H1 (cell line): ENCODE results near the gene PRODH2. TPM values are rescaled to one million over a fixed set of nuclear protein-coding genes. Genes with fewer than 3 reads are reported as not detected.

Experiments used
- CTCF ChIA-PET: fragments of 300-600 bp; sonication (Branson Sonifier 250); formaldehyde crosslinking; loops from one replicate; lab custom pipeline; 2021; ENCODE audit not compliant: partially characterized antibody; lab: Charles Lee
- POLR2A ChIA-PET: fragments of 300-600 bp; sonication (Branson Sonifier 250); formaldehyde crosslinking; loops from one replicate; lab custom pipeline; 2021; ENCODE audit warnings: inconsistent platforms; ENCODE audit not compliant: partially characterized antibody; lab: Charles Lee
- DNase-seq, 2 experiments: peaks; one replicate each; pipeline versions ENCODE4 v3.0.0 to v3.0.0-alpha.2; 2010 to 2022; ENCODE audit warnings: low spot score in 2 of 2, low read depth in 1 of 2, mixed read lengths in 1 of 2
- FAIRE-seq: peaks from 2 replicates; lab custom pipeline; 2011; peaks lifted over from hg19 to GRCh38; lab: Jason Lieb, UNC
- H2AFZ ChIP-seq: 2 replicates; pipeline ENCODE4 v1.8.1; 2012; ENCODE audit warnings: low read length, inconsistent platforms
- H2AK5ac ChIP-seq: 2 replicates; pipeline ENCODE4 v1.6.1; 2013; ENCODE audit warnings: low read depth, low read length
- H2BK120ac ChIP-seq: replicated peaks from 2 replicates; pipeline ENCODE3; 2013; ENCODE audit warnings: low read depth, low read length, inconsistent platforms
- H2BK12ac ChIP-seq: 2 replicates; pipeline ENCODE4 v1.6.1; 2013; ENCODE audit warnings: low read depth, low read length
- H2BK15ac ChIP-seq: 2 replicates; pipeline ENCODE4 v1.6.1; 2013; ENCODE audit warnings: low read length
- H2BK20ac ChIP-seq: 2 replicates; pipeline ENCODE4 v1.6.1; 2013; ENCODE audit warnings: low read length
- H2BK5ac ChIP-seq: 2 replicates; pipeline ENCODE4 v1.6.1; 2013; ENCODE audit warnings: low read depth, low read length
- H3K14ac ChIP-seq: 2 replicates; pipeline ENCODE4 v1.6.1; 2013; ENCODE audit warnings: inconsistent platforms; ENCODE audit not compliant: insufficient read length
- H3K18ac ChIP-seq: 2 replicates; pipeline ENCODE4 v1.6.1; 2013; ENCODE audit warnings: low read length; ENCODE audit errors: extremely low read depth
- H3K23ac ChIP-seq: 2 replicates; pipeline ENCODE4 v1.6.1; 2013; ENCODE audit warnings: inconsistent platforms; ENCODE audit not compliant: insufficient read length
- H3K23me2 ChIP-seq: 2 replicates; pipeline ENCODE4 v1.6.1; 2013; ENCODE audit warnings: low read depth, low read length
- H3K27ac ChIP-seq: 2 replicates; pipeline ENCODE4 v1.6.1; 2011; ENCODE audit warnings: low read depth, low read length, inconsistent platforms
- H3K27me3 ChIP-seq, 4 experiments: replicated peaks in 1 of 4; 1 replicate in 1 of 4; 2 replicates in 3 of 4; pipeline versions ENCODE4 v1.6.1 to v1.8.1; 2011 to 2013; ENCODE audit warnings: low read length in 3 of 4, mild to moderate bottlenecking in 3 of 4, inconsistent platforms in 2 of 4, mixed read lengths in 2 of 4, moderate library complexity in 1 of 4; ENCODE audit not compliant: control insufficient read depth in 3 of 4, insufficient read depth in 3 of 4; ENCODE audit errors: extremely low read depth in 1 of 4
- H3K36me3 ChIP-seq, 4 experiments: 2 replicates each; pipeline versions ENCODE4 v1.6.1 to v1.8.1; 2011 to 2013; ENCODE audit warnings: mild to moderate bottlenecking in 4 of 4, low read length in 3 of 4, moderate library complexity in 2 of 4, control low read depth in 1 of 4, inconsistent platforms in 1 of 4; ENCODE audit not compliant: insufficient read depth in 4 of 4, control insufficient read depth in 2 of 4
- H3K4ac ChIP-seq: replicated peaks from 2 replicates; pipeline ENCODE3; 2013; ENCODE audit warnings: low read length, low read depth, mixed read lengths, inconsistent platforms; ENCODE audit not compliant: insufficient read length
- H3K4me1 ChIP-seq, 4 experiments: replicated peaks in 1 of 4; 1 replicate in 1 of 4; 2 replicates in 3 of 4; pipeline versions ENCODE4 v1.6.1 to v1.8.1; 2011 to 2013; ENCODE audit warnings: low read length in 3 of 4, inconsistent platforms in 2 of 4, mixed read lengths in 1 of 4; ENCODE audit not compliant: insufficient read depth in 4 of 4, control insufficient read depth in 3 of 4
- H3K4me2 ChIP-seq, 2 experiments: 2 replicates each; pipeline versions ENCODE4 v1.6.1 to v1.8.1; 2011 to 2013; ENCODE audit warnings: low read depth in 2 of 2, low read length in 2 of 2, control low read depth in 1 of 2, inconsistent platforms in 1 of 2, mild to moderate bottlenecking in 1 of 2; ENCODE audit not compliant: insufficient read depth in 1 of 2
- H3K4me3 ChIP-seq, 4 experiments: fragments of 200-600, 300-600 bp in 1 of 4; sonication (generic), shearing (Covaris generic), sonication (Bioruptor Twin) in 1 of 4; 2 replicates each; pipeline versions ENCODE4 v1.5.1 to v1.8.1; 2011 to 2016; ENCODE audit warnings: low read length in 4 of 4, low read depth in 3 of 4, control low read depth in 2 of 4, inconsistent platforms in 2 of 4, mild to moderate bottlenecking in 2 of 4, mixed read lengths in 1 of 4, moderate library complexity in 1 of 4; ENCODE audit not compliant: insufficient read depth in 2 of 4; ENCODE audit errors: extremely low read depth in 1 of 4
- H3K56ac ChIP-seq: replicated peaks from 2 replicates; pipeline ENCODE3; 2013; ENCODE audit warnings: low read depth, mild to moderate bottlenecking, mixed read lengths, low read length, inconsistent platforms; ENCODE audit not compliant: insufficient read length
- H3K79me1 ChIP-seq: 2 replicates; pipeline ENCODE4 v1.6.1; 2013; ENCODE audit warnings: low read depth, low read length, control low read depth
- H3K79me2 ChIP-seq, 2 experiments: 2 replicates each; pipeline versions ENCODE4 v1.6.1 to v1.8.1; 2012 to 2013; ENCODE audit warnings: low read length in 2 of 2, mild to moderate bottlenecking in 2 of 2, inconsistent platforms in 1 of 2; ENCODE audit not compliant: insufficient read depth in 2 of 2, control insufficient read depth in 1 of 2
- H3K9ac ChIP-seq, 4 experiments: replicated peaks in 1 of 4; 1 replicate in 1 of 4; 2 replicates in 3 of 4; pipeline versions ENCODE4 v1.6.1 to v1.8.1; 2011 to 2013; ENCODE audit warnings: low read depth in 3 of 4, low read length in 3 of 4, control low read depth in 2 of 4, mild to moderate bottlenecking in 2 of 4, moderate library complexity in 2 of 4, inconsistent platforms in 1 of 4; ENCODE audit errors: extremely low read depth in 1 of 4
- H3K9me3 ChIP-seq, 2 experiments: 2 replicates each; pipeline versions ENCODE4 v1.6.1 to v1.8.1; 2012 to 2013; ENCODE audit warnings: mild to moderate bottlenecking in 2 of 2, moderate library complexity in 2 of 2, control low read depth in 1 of 2, inconsistent platforms in 1 of 2, low read depth in 1 of 2, low read length in 1 of 2, mixed read lengths in 1 of 2; ENCODE audit not compliant: insufficient read depth in 2 of 2
- H4K20me1 ChIP-seq, 2 experiments: replicated peaks in 1 of 2; 2 replicates each; pipeline versions ENCODE3 to v1.8.1; 2011 to 2013; ENCODE audit warnings: inconsistent platforms in 2 of 2, low read length in 2 of 2, mild to moderate bottlenecking in 1 of 2; ENCODE audit not compliant: insufficient read depth in 2 of 2, control insufficient read depth in 1 of 2
- H4K5ac ChIP-seq: 2 replicates; pipeline ENCODE4 v1.6.1; 2013; ENCODE audit warnings: low read length, low read depth, mixed read lengths, inconsistent platforms; ENCODE audit not compliant: insufficient read length
- H4K8ac ChIP-seq: 2 replicates; pipeline ENCODE4 v1.8.0; 2013; ENCODE audit warnings: mild to moderate bottlenecking, moderate library complexity, low read length, inconsistent platforms; ENCODE audit not compliant: insufficient read depth; ENCODE audit errors: extremely low read depth
- H4K91ac ChIP-seq: replicated peaks from 2 replicates; pipeline ENCODE3; 2013; ENCODE audit warnings: low read length, mixed read lengths, inconsistent platforms; ENCODE audit not compliant: insufficient read length
- ASH2L ChIP-seq: fragments of 200-600, 300-600 bp; sonication (generic); IDR thresholded peaks from one replicate; pipeline ENCODE4 v1.7.1; 2017; ENCODE audit warnings: low read length
- GABPA ChIP-seq: IDR thresholded peaks from 2 replicates; pipeline ENCODE4 v1.6.1; 2011; ENCODE audit warnings: mild to moderate bottlenecking, low read length, moderate library complexity, borderline replicate concordance; ENCODE audit not compliant: insufficient read depth
- PHF8 ChIP-seq: fragments of 200-600 bp; sonication (generic); conservative IDR thresholded peaks from 2 replicates; pipeline ENCODE4 v1.7.1; 2012; ENCODE audit warnings: low read depth, mild to moderate bottlenecking, inconsistent platforms, low read length, moderate library complexity
- RBBP5 ChIP-seq: IDR thresholded peaks from 2 replicates; pipeline ENCODE4 v1.7.1; 2012; ENCODE audit warnings: low read depth, mild to moderate bottlenecking, inconsistent platforms, low read length, moderate library complexity, borderline replicate concordance
- WGBS, 2 experiments: shearing (Covaris generic) in 1 of 2; methylation state at CpG; one replicate each; pipeline versions ENCODE4 v1.1.6 to v1.1.7; 2013 to 2015; ENCODE audit warnings: low lambda C conversion rate in 2 of 2, mixed read lengths in 2 of 2, inconsistent platforms in 1 of 2, low coverage in 1 of 2, missing lambda C conversion rate in 1 of 2; ENCODE audit not compliant: insufficient replicate concordance in 2 of 2, insufficient coverage in 1 of 2, insufficient read length in 1 of 2; ENCODE audit errors: extremely low coverage in 1 of 2, missing lambda C conversion rate in 1 of 2; 5-methylcytosine and 5-hydroxymethylcytosine counted together
- polyA plus RNA-seq, 7 experiments: library from polyadenylated mRNA; depleted of rRNA in 3 of 7; stranded (reverse) in 5 of 7; unstranded in 2 of 7; fragments of >200 nt in 5 of 7; fragments of 200-250 nt in 2 of 7; gene quantifications; 1 replicate in 5 of 7; 2 replicates in 1 of 7; 4 replicates in 1 of 7; pipeline versions ENCODE4 v1.2.1 to v1.2.3, GENCODE V29; 2011 to 2013; ENCODE audit warnings: missing spikeins in 2 of 7, mixed read lengths in 2 of 7
- total RNA-seq: library from RNA; stranded (reverse); fragmentation: NEBNext Ultra II Directional; extraction: Animal tissue kit (Norgen Biotek cat#: 25700); gene quantifications from 2 replicates; pipeline ENCODE4 v1.2.1, GENCODE V29; 2021

PRODH2 gene
- total and polyA plus RNA-seq, 2 of the 8 experiments (the other 6 are each of a cell fraction or from before 2014, with no cell fraction given), result not detected

DNA sequence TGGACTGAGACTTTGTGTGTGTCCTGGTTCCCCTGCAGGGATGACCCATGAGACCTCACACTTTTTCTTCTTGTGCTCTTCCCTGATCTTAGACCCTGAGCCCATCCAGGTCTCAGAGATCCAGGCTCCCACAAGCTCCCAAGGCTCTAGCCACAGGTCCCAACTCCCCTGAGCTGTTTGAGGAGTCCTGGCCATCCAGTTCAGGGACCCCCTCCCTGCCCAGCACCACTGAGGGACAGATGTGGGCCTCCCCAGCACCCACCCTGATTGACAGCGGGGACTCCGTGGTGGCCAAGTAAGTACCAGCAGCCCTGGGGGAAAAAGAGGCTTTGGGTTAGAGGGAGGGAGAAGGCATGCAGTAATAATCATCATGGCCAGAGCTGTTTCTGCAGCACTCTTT lies 52.9 kb downstream of the PRODH2 start:
- H3K9ac ChIP-seq, result no peak overlapping the region
- peaks cover 2 to 16% (median 4%) of the 10 kb centered on the region in 4 experiments; a peak in 5 of 8 replicates for H3K36me3 ChIP-seq
- H2AFZ ChIP-seq, result no peak overlapping the region
- H3K4me2 ChIP-seq, result no peak overlapping the region; a peak in 1 of 4 replicates
- FAIRE-seq (no peak), DNase-seq (no peak)
- H4K91ac ChIP-seq, result no peak overlapping the region
- peaks cover 0 to 6% of the 10 kb centered on the region in 2 experiments; a peak in 2 of 4 replicates for H3K79me2 ChIP-seq
- CTCF ChIA-PET, result interaction anchor here (0.6 to 1.9 kb wide), 2 partner anchors 59 to 1571 kb away, joined by 3 to 5 read pairs; no protein-coding TSS in a partner anchor
- peaks cover 0 to 17% (median 11%) of the 10 kb centered on the region in 4 experiments; a peak in 5 of 7 replicates for H3K27me3 ChIP-seq
- no peak overlapping the region for H2BK15ac ChIP-seq
- WGBS, 2 experiments, result 100% methylated on average over 2 of the region's 2 CpGs; no CpG with 5 or more reads in 1 of the 2 experiments
- peaks cover 4% of the 10 kb centered on the region for H3K79me1 ChIP-seq
- H2BK120ac ChIP-seq, result no peak overlapping the region
- H3K4ac ChIP-seq, result no peak overlapping the region
- no peak overlapping the region for H2BK12ac ChIP-seq
- H4K5ac ChIP-seq, result no peak overlapping the region
- H4K8ac ChIP-seq, result no peak overlapping the region
- no peak overlapping the region for H2AK5ac ChIP-seq
- POLR2A ChIA-PET, result interaction anchor here (0.7 to 1.4 kb wide), 4 partner anchors 11 to 117 kb away, joined by 3 read pairs; partner anchors contain the start of gene LIN37
- H4K20me1 ChIP-seq, result peaks cover 0 to 6% of the 10 kb centered on the region in 2 experiments
- no peak overlapping the region for H3K14ac ChIP-seq
- no peak overlapping the region for H3K4me3 ChIP-seq
- TF ChIP-seq ASH2L, result no peak
- no peak for TF ChIP-seq GABPA
- TF ChIP-seq PHF8, result no peak
- TF ChIP-seq RBBP5, result no peak
- no peak overlapping the region for H3K56ac ChIP-seq
- H3K27ac ChIP-seq, result no peak overlapping the region
- H2BK20ac ChIP-seq, result no peak overlapping the region
- H3K23ac ChIP-seq, result no peak overlapping the region
- no peak overlapping the region for H3K18ac ChIP-seq
- peaks cover 0 to 18% (median 11%) of the 10 kb centered on the region in 4 experiments; a peak in 5 of 7 replicates for H3K4me1 ChIP-seq
- H2BK5ac ChIP-seq, result no peak overlapping the region
- H3K9me3 ChIP-seq, result no peaks in the 10 kb centered on the region
- peaks cover 16% of the 10 kb centered on the region; the same call in 1 of the 2 replicates for H3K23me2 ChIP-seq
